ENCODE measurements around the gene NELFCD.

Gene NELFCD

GRCh38 chr20:58987790-58988564, 6.9 kb downstream of the NELFCD start:
- no peak for DNase-seq (ENCODE audit: low spot score)
- in situ Hi-C loops (cut with MboI; ENCODE audit: low pct_unique_long_range_greater_than_20kb, low sequenced_read_pairs, unreplicated experiment), result loop anchor here (10.0 kb wide), 1 partner anchor 93 kb away; no protein-coding TSS in a partner anchor
- no peak for TF ChIP-seq CTCF (IDR thresholded peaks at IDR 0.05; ENCODE audit: extremely low read depth, insufficient read depth, missing control alignments)

GRCh38 chr20:58988565-58988882, 7.5 kb downstream of the NELFCD start:
- no peak for TF ChIP-seq CTCF (IDR thresholded peaks at IDR 0.05; ENCODE audit: extremely low read depth, insufficient read depth, missing control alignments)
- in situ Hi-C loops (cut with MboI; ENCODE audit: low pct_unique_long_range_greater_than_20kb, low sequenced_read_pairs, unreplicated experiment), result loop anchor here (10.0 kb wide), 1 partner anchor 94 kb away; no protein-coding TSS in a partner anchor
- no peak for DNase-seq (ENCODE audit: low spot score)

- TF ChIP-seq CTCF (IDR thresholded peaks at IDR 0.05; ENCODE audit: extremely low read depth, insufficient read depth, missing control alignments), result no peak
- in situ Hi-C loops (cut with MboI; ENCODE audit: low pct_unique_long_range_greater_than_20kb, low sequenced_read_pairs, unreplicated experiment), result loop anchor here (10.0 kb wide), 1 partner anchor 94 kb away; no protein-coding TSS in a partner anchor
- DNase-seq (ENCODE audit: low spot score), result no peak
Observed at GRCh38 chr20:58989196-58989595, 8.1 kb downstream of the NELFCD start.

- DNase-seq (ENCODE audit: low spot score), result no peak
- in situ Hi-C loops (cut with MboI; ENCODE audit: low pct_unique_long_range_greater_than_20kb, low sequenced_read_pairs, unreplicated experiment), result no loop called here
- TF ChIP-seq CTCF (IDR thresholded peaks at IDR 0.05; ENCODE audit: extremely low read depth, insufficient read depth, missing control alignments), result no peak
Observed at GRCh38 chr20:58990651-58991445, 9.8 kb downstream of the NELFCD start.

- no peak for TF ChIP-seq CTCF (IDR thresholded peaks at IDR 0.05; ENCODE audit: extremely low read depth, insufficient read depth, missing control alignments)
- in situ Hi-C loops (cut with MboI; ENCODE audit: low pct_unique_long_range_greater_than_20kb, low sequenced_read_pairs, unreplicated experiment), result no loop called here
- DNase-seq (ENCODE audit: low spot score), result no peak
Observed at GRCh38 chr20:58991715-58992114, 10.7 kb downstream of the NELFCD start.

GRCh38 chr20:58992911-58993310, 11.9 kb downstream of the NELFCD start:
- TF ChIP-seq CTCF (IDR thresholded peaks at IDR 0.05; ENCODE audit: extremely low read depth, insufficient read depth, missing control alignments), result no peak
- in situ Hi-C loops (cut with MboI; ENCODE audit: low pct_unique_long_range_greater_than_20kb, low sequenced_read_pairs, unreplicated experiment), result no loop called here
- DNase-seq (ENCODE audit: low spot score), result no peak

All from GM13977 (cell line).